Left lung (tissue), 10 donors: ENCODE data around the gene ITPA. TPM values are rescaled to one million over a fixed set of nuclear protein-coding genes. Genes with fewer than 3 reads are reported as not detected.

Experiments used
- ATAC-seq: fragments of 200-7000 bp; cut with Tn5 transposase; one replicate; pipeline ENCODE4 v1.9.1; 2020; ENCODE audit warnings: moderate library complexity
- DNase-seq, 4 donors: peaks; one replicate each; pipeline ENCODE4 v3.0.0-alpha.2; 2013 to 2020
- H3K27ac ChIP-seq, 2 donors: fragments of 200-600 bp; sonication (generic) in 1 of 2; one replicate each; pipeline versions ENCODE4 v1.5.0 to v1.8.0; 2020 to 2021
- H3K27me3 ChIP-seq, 2 donors: fragments of 200-600 bp; sonication (generic) in 1 of 2; one replicate each; pipeline versions ENCODE4 v1.5.0 to v1.8.0; 2020 to 2021
- H3K36me3 ChIP-seq, 2 donors: fragments of 200-600 bp; sonication (generic) in 1 of 2; one replicate each; pipeline versions ENCODE4 v1.5.0 to v1.8.0; 2020 to 2021
- H3K4me1 ChIP-seq, 2 donors: fragments of 200-600 bp; one replicate each; pipeline ENCODE4 v1.8.0; 2021
- H3K4me3 ChIP-seq, 2 donors: fragments of 200-600 bp; sonication (generic) in 1 of 2; one replicate each; pipeline versions ENCODE4 v1.5.0 to v1.8.0; 2020 to 2021; ENCODE audit warnings: mild to moderate bottlenecking in 1 of 2
- H3K9me3 ChIP-seq, 2 donors: fragments of 200-600 bp; sonication (generic) in 1 of 2; one replicate each; pipeline versions ENCODE4 v1.5.0 to v1.8.0; 2020 to 2021
- intact Hi-C, 2 donors: fragments of 100-400 bp; cut with DNase I; formaldehyde crosslinking; loops; one replicate each; pipeline versions ENCODE4 v1.11.2 to v1.14.2; 2022
- polyA plus RNA-seq, 6 donors: library from polyadenylated mRNA; unstranded; fragments of 120-200 nt; gene quantifications; one replicate each; pipeline ENCODE4 v1.2.1, GENCODE V29; 2013; ENCODE audit not compliant: insufficient read length in 6 of 6
- total RNA-seq, 2 donors: library from RNA; stranded (reverse); fragmentation: NEBNext Ultra II Directional; extraction: Animal tissue kit (Norgen Biotek cat#: 25700); gene quantifications; one replicate each; pipeline ENCODE4 v1.2.1, GENCODE V29; 2021
- TF ChIP-seq, protein P1 (sequence below), 2 donors: fragments of 200-600 bp; sonication (generic) in 1 of 2; IDR thresholded peaks; one replicate each; pipeline versions ENCODE4 v1.5.0 to v1.8.0; 2021; ENCODE audit warnings: antibody characterized with exemption in 2 of 2
- donor health status: DM: no; HTN: yes; CAD: no.
- donor health status: DM: no; HTN: no; CAD: no.

Gene ITPA
- total and polyA plus RNA-seq, 8 donors = 43.5 to 63.7 (median 50.8) TPM

DNA sequence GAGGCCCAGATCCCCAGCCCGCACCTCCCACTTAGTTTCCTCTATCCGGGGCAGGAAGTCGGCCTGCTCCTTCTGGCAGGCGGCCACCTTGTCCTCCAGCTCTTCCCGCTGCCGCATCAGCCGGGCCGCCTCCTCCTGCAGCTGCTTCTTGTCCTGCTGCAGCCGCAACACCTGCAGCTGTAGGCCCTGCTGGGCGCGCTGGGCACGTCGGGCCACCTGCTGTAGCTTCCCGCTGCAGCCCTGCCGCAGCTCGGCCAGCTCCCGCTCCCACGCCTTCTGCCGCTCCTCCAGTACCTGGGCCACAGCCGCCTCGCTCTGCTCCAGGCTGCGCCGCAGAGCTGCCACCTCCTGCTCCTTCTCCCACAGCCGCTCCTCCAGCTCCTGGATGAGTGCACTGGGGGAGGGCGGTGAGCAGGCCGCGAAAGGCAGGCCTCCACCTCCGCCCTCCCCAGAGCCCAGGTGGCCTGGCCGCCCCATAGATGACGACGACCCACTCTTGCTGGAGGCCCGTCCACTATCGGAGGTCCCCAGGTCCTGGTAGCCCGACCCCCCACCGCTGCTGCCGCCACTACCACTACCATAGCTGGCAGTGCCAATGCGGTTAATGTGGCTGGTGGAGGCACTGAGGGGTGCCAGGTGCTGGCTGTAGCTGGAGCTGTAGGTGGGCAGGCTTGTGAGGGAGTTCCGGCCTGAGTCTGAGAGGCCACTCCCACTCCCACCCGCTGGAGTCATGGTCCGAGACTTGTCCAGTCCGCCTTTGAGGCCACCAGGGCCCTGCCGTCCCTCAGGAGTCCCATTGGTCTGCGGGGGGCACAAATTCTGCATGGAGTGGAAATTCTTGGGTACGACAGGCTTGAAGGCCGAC lies 43.6 kb upstream of the ITPA start:
- Histone ChIP-seq H3K4me3 (no peak overlapping the region), H3K27ac (no peak overlapping the region), H3K36me3 (no peaks in the 10 kb centered on the region), H3K9me3 (no peaks in the 10 kb centered on the region), H3K27me3 (peaks cover 0 to 37% of the 10 kb centered on the region in 2 donors), H3K4me1 (peaks cover 0 to 13% of the 10 kb centered on the region in 2 donors)
- DNase-seq (peak in 1 of 4 donors; percentile 73), ATAC-seq (no peak)
- TF ChIP-seq, protein P1, sequence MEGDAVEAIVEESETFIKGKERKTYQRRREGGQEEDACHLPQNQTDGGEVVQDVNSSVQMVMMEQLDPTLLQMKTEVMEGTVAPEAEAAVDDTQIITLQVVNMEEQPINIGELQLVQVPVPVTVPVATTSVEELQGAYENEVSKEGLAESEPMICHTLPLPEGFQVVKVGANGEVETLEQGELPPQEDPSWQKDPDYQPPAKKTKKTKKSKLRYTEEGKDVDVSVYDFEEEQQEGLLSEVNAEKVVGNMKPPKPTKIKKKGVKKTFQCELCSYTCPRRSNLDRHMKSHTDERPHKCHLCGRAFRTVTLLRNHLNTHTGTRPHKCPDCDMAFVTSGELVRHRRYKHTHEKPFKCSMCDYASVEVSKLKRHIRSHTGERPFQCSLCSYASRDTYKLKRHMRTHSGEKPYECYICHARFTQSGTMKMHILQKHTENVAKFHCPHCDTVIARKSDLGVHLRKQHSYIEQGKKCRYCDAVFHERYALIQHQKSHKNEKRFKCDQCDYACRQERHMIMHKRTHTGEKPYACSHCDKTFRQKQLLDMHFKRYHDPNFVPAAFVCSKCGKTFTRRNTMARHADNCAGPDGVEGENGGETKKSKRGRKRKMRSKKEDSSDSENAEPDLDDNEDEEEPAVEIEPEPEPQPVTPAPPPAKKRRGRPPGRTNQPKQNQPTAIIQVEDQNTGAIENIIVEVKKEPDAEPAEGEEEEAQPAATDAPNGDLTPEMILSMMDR (IDR thresholded peaks at IDR 0.05) = no peak
- intact Hi-C loops = no loop called here

DNA sequence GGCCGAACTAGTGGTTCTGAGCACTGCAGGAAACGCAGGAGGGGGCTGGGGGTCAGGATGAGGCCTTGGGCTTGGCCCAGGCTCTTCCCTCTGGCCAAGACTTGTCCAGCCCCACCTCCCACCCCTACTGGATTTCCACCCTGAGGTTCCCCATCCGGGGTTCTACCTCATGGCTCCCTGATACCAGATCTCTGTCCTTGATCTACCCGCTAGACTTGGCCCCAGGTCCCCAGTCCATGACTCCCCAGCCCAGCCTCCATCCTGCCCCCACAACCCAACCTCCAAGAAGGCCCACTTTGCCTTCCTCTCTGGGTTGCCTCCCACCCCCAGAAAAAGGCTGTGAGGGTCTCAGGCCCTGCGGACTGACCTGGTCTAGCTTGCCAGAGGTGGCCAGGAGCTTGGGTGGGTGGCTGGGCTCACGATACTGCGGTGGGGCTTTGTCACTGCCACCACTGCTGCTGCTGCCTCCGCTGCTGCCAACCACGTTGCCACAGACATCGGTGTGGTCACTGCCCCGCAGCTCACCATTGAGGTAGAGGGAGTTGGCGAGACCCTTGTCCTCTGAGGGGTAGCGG lies 42.9 kb upstream of the ITPA start:
- Histone ChIP-seq H3K27ac (no peak overlapping the region), H3K4me1 (peaks cover 0 to 13% of the 10 kb centered on the region in 2 donors), H3K27me3 (peaks cover 0 to 40% of the 10 kb centered on the region in 2 donors), H3K36me3 (no peaks in the 10 kb centered on the region), H3K4me3 (no peak overlapping the region), H3K9me3 (no peaks in the 10 kb centered on the region)
- DNase-seq (no peak), ATAC-seq (no peak)
- intact Hi-C loops = no loop called here
- TF ChIP-seq, protein P1 (IDR thresholded peaks at IDR 0.05) = no peak

DNA sequence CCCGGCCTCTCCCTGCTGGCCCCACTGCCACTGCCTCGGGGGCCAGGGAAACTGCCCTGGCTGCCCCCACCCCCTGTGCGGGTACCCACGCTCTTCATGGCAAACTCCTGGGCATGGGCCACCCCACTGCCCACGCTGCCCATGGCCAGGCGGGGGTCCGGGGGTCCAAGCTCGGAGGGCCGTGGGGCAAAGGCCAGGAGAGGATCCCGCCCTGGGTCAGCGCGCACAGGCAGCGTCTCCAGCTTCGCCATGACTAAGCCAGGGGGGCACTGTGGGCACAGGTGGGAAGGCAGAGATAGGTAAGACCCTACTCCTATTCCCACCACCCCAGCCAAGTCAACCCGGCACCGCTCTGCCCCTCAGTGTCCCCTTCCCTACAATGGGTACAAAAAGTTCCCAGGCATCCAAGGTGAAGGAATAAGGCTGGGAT lies 42.4 kb upstream of the ITPA start:
- intact Hi-C loops = no loop called here
- H3K27me3 ChIP-seq = peaks cover 0 to 45% of the 10 kb centered on the region in 2 donors
- ATAC-seq (no peak), DNase-seq (no peak)
- TF ChIP-seq, protein P1 (IDR thresholded peaks at IDR 0.05) = no peak
- no peaks in the 10 kb centered on the region for H3K36me3 ChIP-seq
- no peak overlapping the region for H3K4me3 ChIP-seq
- H3K9me3 ChIP-seq = no peaks in the 10 kb centered on the region
- H3K4me1 ChIP-seq = peaks cover 0 to 13% of the 10 kb centered on the region in 2 donors
- H3K27ac ChIP-seq = no peak overlapping the region

DNA sequence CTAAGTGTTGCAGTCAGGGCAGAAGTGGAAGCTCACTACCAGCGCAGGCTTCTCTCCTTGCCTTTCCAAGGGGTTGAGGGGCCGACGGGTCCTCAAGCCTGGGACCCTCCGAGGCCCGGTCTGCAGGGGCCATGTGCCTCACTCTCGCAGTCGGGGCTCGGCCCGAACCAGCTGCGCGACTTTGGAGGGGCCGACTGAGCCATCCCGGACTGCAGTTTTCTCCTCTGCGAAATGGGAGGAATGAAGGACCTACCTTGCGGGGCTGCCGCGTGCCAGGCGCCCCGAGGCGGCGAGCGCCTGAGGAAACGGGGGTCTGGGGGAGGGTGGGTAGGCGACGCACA lies 41.6 kb upstream of the ITPA start:
- intact Hi-C loops = no loop called here
- peak overlapping the region; percentile 33 to 40 for H3K4me3 ChIP-seq

More for the DNA sequence above, 41.6 kb upstream of the ITPA start:
- peak; percentile 2 for ATAC-seq
- TF ChIP-seq, protein P1 (IDR thresholded peaks at IDR 0.05) = no peak
- Histone ChIP-seq H3K36me3 (no peaks in the 10 kb centered on the region), H3K4me1 (peaks cover 3 to 18% of the 10 kb centered on the region in 2 donors), H3K27me3 (peaks cover 0 to 53% of the 10 kb centered on the region in 2 donors), H3K27ac (peak overlapping the region in 1 of 2 donors; percentile 33), H3K9me3 (no peaks in the 10 kb centered on the region)
- no peak for DNase-seq
